K562 (cell line): ENCODE measurements around the gene NELL1. TPM values are rescaled to one million over a fixed set of nuclear protein-coding genes. Genes with fewer than 3 reads are reported as not detected.
A peak's percentile ranks its signal among the peaks of the same experiment; 100 is the strongest.

Experiments used
- ATAC-seq: fragments of 200-7000 bp; cut with Tn5 transposase; 3 replicates; pipeline ENCODE4 v1.9.1; 2020; ENCODE audit warnings: moderate library complexity
- BruUV-seq: library from RNA; stranded (reverse); fragments of 400-500 nt; replicated peaks from 2 replicates; lab custom pipeline; 2021; lab: Mats Ljungman, UMichigan
- CTCF ChIA-PET: fragments of 300-600 bp; formaldehyde crosslinking; extraction: SDS; loops from one replicate; lab custom pipeline; 2021; ENCODE audit warnings: low intra/inter-chr PET ratio; lab: Yijun Ruan, JAX
- POLR2A ChIA-PET: fragments of 300-600, 350-650 bp; sonication (Branson Sonifier 250); formaldehyde crosslinking; extraction: SDS; loops from one replicate; lab custom pipeline; 2021; ENCODE audit warnings: antibody characterized with exemption, inconsistent platforms; lab: Yijun Ruan, JAX
- DNase-seq, 4 experiments: peaks; one replicate each; pipeline versions ENCODE4 v3.0.0 to v3.0.0-alpha.2; 2011 to 2018; ENCODE audit warnings: low spot score in 3 of 4, mixed read lengths in 3 of 4; ENCODE audit errors: extremely low read depth in 1 of 4
- FAIRE-seq: peaks from 2 replicates; lab custom pipeline; 2011; peaks lifted over from hg19 to GRCh38; lab: Jason Lieb, UNC
- H2AFZ ChIP-seq: 2 replicates; pipeline ENCODE4 v1.6.0; 2011; ENCODE audit warnings: low read depth, low read length, control low read depth, inconsistent platforms
- H3K27ac ChIP-seq: fragments of 200-600 bp; 3 replicates; pipeline ENCODE4 v1.8.0; 2011; ENCODE audit warnings: low read depth, mild to moderate bottlenecking, control low read depth, inconsistent platforms, low read length, moderate library complexity, mixed read lengths; ENCODE audit errors: extremely low read depth
- H3K27me3 ChIP-seq, 2 experiments: fragments of 300-600 bp in 1 of 2; 2 replicates in 1 of 2; 3 replicates in 1 of 2; pipeline versions ENCODE4 v1.6.0 to v1.8.0; 2011; ENCODE audit warnings: inconsistent platforms in 2 of 2, low read length in 2 of 2, mild to moderate bottlenecking in 1 of 2, mixed read lengths in 1 of 2, moderate library complexity in 1 of 2; ENCODE audit not compliant: control insufficient read depth in 2 of 2, insufficient read depth in 2 of 2
- H3K36me3 ChIP-seq: fragments of 300-600 bp; 3 replicates; pipeline ENCODE4 v1.8.0; 2011; ENCODE audit warnings: mild to moderate bottlenecking, low read length, inconsistent platforms; ENCODE audit not compliant: control insufficient read depth, insufficient read depth
- H3K4me1 ChIP-seq, 2 experiments: fragments of 200-600 bp in 1 of 2; replicated peaks in 1 of 2; 2 replicates in 1 of 2; 3 replicates in 1 of 2; pipeline versions ENCODE4 v1.5.1 to v1.8.0; 2011; ENCODE audit warnings: inconsistent platforms in 2 of 2, low read length in 2 of 2, mild to moderate bottlenecking in 1 of 2, mixed read lengths in 1 of 2, moderate library complexity in 1 of 2; ENCODE audit not compliant: control insufficient read depth in 2 of 2, insufficient read depth in 2 of 2
- H3K4me2 ChIP-seq: 2 replicates; pipeline ENCODE4 v1.6.1; 2011; ENCODE audit warnings: low read length, control low read depth, inconsistent platforms, mixed read lengths; ENCODE audit not compliant: insufficient read depth
- H3K4me3 ChIP-seq: fragments of 200-600 bp; sonication (generic), shearing (Covaris generic); 2 replicates; pipeline ENCODE4 v1.5.1; 2016; ENCODE audit warnings: control low read depth, inconsistent platforms
- H3K79me2 ChIP-seq: fragments of 200-600 bp; 3 replicates; pipeline ENCODE4 v1.8.0; 2011; ENCODE audit warnings: low read length, inconsistent platforms; ENCODE audit not compliant: control insufficient read depth, insufficient read depth
- H3K9ac ChIP-seq, 2 experiments: 2 replicates each; pipeline versions ENCODE4 v1.6.0 to v1.6.1; 2011; ENCODE audit warnings: low read depth in 2 of 2, low read length in 2 of 2, control low read depth in 1 of 2, inconsistent platforms in 1 of 2, mild to moderate bottlenecking in 1 of 2, mixed read lengths in 1 of 2; ENCODE audit not compliant: insufficient read depth in 1 of 2
- H3K9me1 ChIP-seq: one replicate; pipeline ENCODE4 v1.6.0; 2011; ENCODE audit warnings: inconsistent platforms, mild to moderate bottlenecking, low read length, moderate library complexity; ENCODE audit not compliant: control insufficient read depth, insufficient read depth
- H3K9me3 ChIP-seq: replicated peaks from 2 replicates; pipeline ENCODE4 v1.5.1; 2011; ENCODE audit warnings: low read depth, low read length, inconsistent platforms; ENCODE audit not compliant: control insufficient read depth, insufficient read depth
- H4K20me1 ChIP-seq: replicated peaks from 2 replicates; pipeline ENCODE4 v1.6.1; 2011; ENCODE audit warnings: low read length, inconsistent platforms, mixed read lengths; ENCODE audit not compliant: control insufficient read depth, insufficient read depth
- CBX8 ChIP-seq: fragments of 200-600 bp; sonication (generic); IDR thresholded peaks from 2 replicates; pipeline ENCODE4 v1.6.1; 2012; ENCODE audit warnings: borderline replicate concordance, mixed run types, low read depth, mild to moderate bottlenecking, moderate library complexity, mixed read lengths, low read length, control low read depth, inconsistent platforms; ENCODE audit not compliant: poor library complexity, severe bottlenecking; ENCODE audit errors: extremely low read depth
- DMBX1 ChIP-seq: fragments of 250-450 bp; sonication (Bioruptor Pico); IDR thresholded peaks from 2 replicates; pipeline ENCODE4 v1.8.0; 2022; ENCODE audit warnings: inconsistent platforms, mild to moderate bottlenecking, moderate library complexity, borderline replicate concordance
- ILF3 ChIP-seq: fragments of 450-650 bp; IDR thresholded peaks from 2 replicates; pipeline ENCODE4 v1.6.1; 2018; ENCODE audit warnings: antibody characterized with exemption, mild to moderate bottlenecking, moderate library complexity, borderline replicate concordance
- MAFG ChIP-seq: fragments of 450-650 bp; conservative IDR thresholded peaks from 2 replicates; pipeline ENCODE4 v1.6.1; 2016; ENCODE audit warnings: missing genetic modification characterization, missing compliant biosample characterization
- MEIS2 ChIP-seq: fragments of 450-650 bp; IDR thresholded peaks from 2 replicates; pipeline ENCODE4 v1.6.1; 2014; ENCODE audit warnings: mild to moderate bottlenecking; ENCODE audit not compliant: partially characterized antibody
- MTA3 ChIP-seq: fragments of 450-650 bp; formaldehyde crosslinking; IDR thresholded peaks from 2 replicates; pipeline ENCODE4 v1.6.1; 2017; ENCODE audit warnings: mild to moderate bottlenecking, borderline replicate concordance
- PHB2 ChIP-seq: fragments of 450-650 bp; IDR thresholded peaks from 2 replicates; pipeline ENCODE4 v1.6.1; 2017; ENCODE audit warnings: low read depth
- TARDBP ChIP-seq: fragments of 450-650 bp; IDR thresholded peaks from 2 replicates; pipeline ENCODE4 v1.6.1; 2016
- ZNF146 ChIP-seq: IDR thresholded peaks from one replicate; pipeline ENCODE4 v1.6.1; 2018; ENCODE audit warnings: missing compliant biosample characterization; ENCODE audit not compliant: unreplicated experiment
- ZNF586 ChIP-seq: fragments of 450-650 bp; formaldehyde crosslinking; conservative IDR thresholded peaks from 2 replicates; pipeline ENCODE4 v1.4.0; 2020; ENCODE audit warnings: mild to moderate bottlenecking, moderate library complexity
- WGBS: fragments of 100-300 bp; shearing (Covaris generic); methylation state at CpG from one replicate; pipeline ENCODE4 v1.1.6; 2016; ENCODE audit warnings: low coverage, mixed read lengths; ENCODE audit not compliant: insufficient coverage; ENCODE audit errors: missing lambda C conversion rate; 5-methylcytosine and 5-hydroxymethylcytosine counted together
- in situ Hi-C: fragments of 300-500 bp; cut with MboI; formaldehyde crosslinking; loops from 4 replicates; pipeline ENCODE4 v1.15.0; 2018; ENCODE audit warnings: inconsistent platforms, mixed read lengths
- intact Hi-C: fragments of 100-400 bp; cut with micrococcal nuclease; formaldehyde crosslinking; loops from 2 replicates; pipeline ENCODE4 v1.14.2; 2022
- polyA plus RNA-seq, 8 experiments: library from polyadenylated mRNA; depleted of rRNA in 4 of 8; stranded (reverse) in 5 of 8; unstranded in 3 of 8; fragments of >200 nt; fragmentation: Nextera tagmentation in 2 of 8; fragmentation: Illumina TruSeq in 1 of 8; extraction: Ambion mirVana in 2 of 8; extraction: Trizol in 1 of 8; gene quantifications; 2 replicates each; pipeline versions ENCODE4 v1.2.1 to v1.2.3, GENCODE V29; 2011 to 2014; ENCODE audit warnings: inconsistent platforms in 1 of 8, missing spikeins in 1 of 8
- total RNA-seq, 7 experiments: library from RNA; depleted of rRNA in 6 of 7; stranded (reverse); fragments of >200 nt in 6 of 7; fragmentation: Illumina TruSeq in 2 of 7; extraction: Trizol in 2 of 7; gene quantifications; 2 replicates each; pipeline versions ENCODE4 v1.2.1 to v1.2.3, GENCODE V29; 2011 to 2021; ENCODE audit warnings: low replicate concordance in 1 of 7
- TF ChIP-seq, protein P1 (sequence below): fragments of 250-450 bp; sonication (Bioruptor Pico); IDR thresholded peaks from 2 replicates; pipeline ENCODE4 v1.4.0; 2020

The NELL1 gene
- total and polyA plus RNA-seq, 9 of the 15 experiments (the other 6 are each of a cell fraction or from before 2014, with no cell fraction given): not detected

DNA sequence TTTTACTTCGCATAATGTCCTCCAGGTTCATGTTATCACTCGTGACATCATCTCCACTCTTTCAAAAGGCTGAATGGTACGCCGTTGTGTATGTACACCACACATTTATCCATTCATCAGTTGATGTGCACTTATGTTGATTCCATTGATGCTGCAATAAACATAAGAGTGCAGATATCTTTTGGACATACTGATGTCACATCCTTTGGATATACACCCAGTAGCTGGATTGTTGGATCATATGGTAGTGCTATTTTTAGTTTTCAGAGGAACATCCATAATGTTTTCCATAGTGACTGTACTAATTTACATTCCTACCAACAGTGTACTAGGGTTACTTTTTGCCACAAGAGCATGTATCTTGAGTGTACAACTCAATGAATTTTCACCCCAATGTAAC lies 25.0 kb upstream of the NELL1 start:
- CTCF ChIA-PET: no interaction called here
- FAIRE-seq: no peak

DNA sequence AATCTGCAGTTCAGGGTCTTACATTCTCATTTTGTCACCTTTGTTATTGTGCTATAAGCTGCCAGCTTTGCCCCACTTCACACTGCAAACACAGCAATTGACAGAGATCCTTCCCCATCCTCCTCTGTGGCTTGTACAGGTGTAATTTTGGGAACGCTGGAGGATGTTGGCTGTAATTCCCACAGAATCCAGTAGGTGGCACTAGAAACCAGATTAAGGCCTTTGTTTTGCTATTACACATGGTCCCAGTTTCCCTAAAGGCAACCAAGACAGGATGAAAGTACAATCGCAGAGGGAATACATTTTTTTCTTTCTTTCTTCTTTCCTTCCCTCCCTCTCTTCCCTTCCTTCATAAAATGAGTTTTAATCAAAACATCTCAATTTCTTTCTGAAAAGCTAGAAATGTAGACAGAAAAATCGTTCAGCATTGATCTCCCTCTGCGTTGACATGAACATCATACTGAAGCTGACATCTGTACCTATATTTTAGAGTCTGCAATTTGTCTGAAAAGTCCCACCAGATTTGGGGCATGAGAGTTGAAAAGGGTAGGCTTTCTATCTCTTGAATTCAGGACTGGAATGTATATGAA lies 21.3 kb upstream of the NELL1 start:
- H3K4me2 ChIP-seq: no peak overlapping the region
- 22% methylated on average over 4 of the region's 4 CpGs for WGBS
- H3K9ac ChIP-seq: no peak overlapping the region
- H4K20me1 ChIP-seq: 0 out of 2 replicates have a peak, but pooled peaks cover 3% of the 10 kb centered on the region
- H3K9me3 ChIP-seq: no peaks in the 10 kb centered on the region
- H3K9me1 ChIP-seq: no peaks in the 10 kb centered on the region
- ATAC-seq (peak; percentile 86), FAIRE-seq (peak; percentile 92), DNase-seq (peak; percentile 64 to 69 (median 66))
- ChIA-PET POLR2A (no interaction called here), CTCF (interaction anchor here (0.5 to 1.1 kb wide), 3 partner anchors 25 to 476 kb away, joined by 3 to 8 read pairs (median 4); no protein-coding TSS in a partner anchor)
- in situ Hi-C loops: loop anchor here (25.0 kb wide), 1 partner anchor 1664 kb away; no protein-coding TSS in a partner anchor
- H3K4me3 ChIP-seq: no peak overlapping the region
- no peaks in the 10 kb centered on the region for H3K79me2 ChIP-seq
- no peaks in the 10 kb centered on the region for H3K4me1 ChIP-seq
- intact Hi-C loops: loop anchor here (1.0 to 5.0 kb wide), 3 partner anchors 225 to 1654 kb away; no protein-coding TSS in a partner anchor
- no TSS peak for BruUV-seq
- no peak overlapping the region for H2AFZ ChIP-seq
- H3K27ac ChIP-seq: no peak overlapping the region
- H3K27me3 ChIP-seq: no peaks in the 10 kb centered on the region; a peak in 1 of 5 replicates
- no peaks in the 10 kb centered on the region for H3K36me3 ChIP-seq
- TF ChIP-seq ZNF586 (CRISPR knock-in tag): no peak
- TF ChIP-seq MTA3: no peak
- TF ChIP-seq MAFG (tag): no peak
- TF ChIP-seq ILF3: no peak
- no peak for TF ChIP-seq ZNF146 (CRISPR knock-in tag)
- TF ChIP-seq, protein P1, sequence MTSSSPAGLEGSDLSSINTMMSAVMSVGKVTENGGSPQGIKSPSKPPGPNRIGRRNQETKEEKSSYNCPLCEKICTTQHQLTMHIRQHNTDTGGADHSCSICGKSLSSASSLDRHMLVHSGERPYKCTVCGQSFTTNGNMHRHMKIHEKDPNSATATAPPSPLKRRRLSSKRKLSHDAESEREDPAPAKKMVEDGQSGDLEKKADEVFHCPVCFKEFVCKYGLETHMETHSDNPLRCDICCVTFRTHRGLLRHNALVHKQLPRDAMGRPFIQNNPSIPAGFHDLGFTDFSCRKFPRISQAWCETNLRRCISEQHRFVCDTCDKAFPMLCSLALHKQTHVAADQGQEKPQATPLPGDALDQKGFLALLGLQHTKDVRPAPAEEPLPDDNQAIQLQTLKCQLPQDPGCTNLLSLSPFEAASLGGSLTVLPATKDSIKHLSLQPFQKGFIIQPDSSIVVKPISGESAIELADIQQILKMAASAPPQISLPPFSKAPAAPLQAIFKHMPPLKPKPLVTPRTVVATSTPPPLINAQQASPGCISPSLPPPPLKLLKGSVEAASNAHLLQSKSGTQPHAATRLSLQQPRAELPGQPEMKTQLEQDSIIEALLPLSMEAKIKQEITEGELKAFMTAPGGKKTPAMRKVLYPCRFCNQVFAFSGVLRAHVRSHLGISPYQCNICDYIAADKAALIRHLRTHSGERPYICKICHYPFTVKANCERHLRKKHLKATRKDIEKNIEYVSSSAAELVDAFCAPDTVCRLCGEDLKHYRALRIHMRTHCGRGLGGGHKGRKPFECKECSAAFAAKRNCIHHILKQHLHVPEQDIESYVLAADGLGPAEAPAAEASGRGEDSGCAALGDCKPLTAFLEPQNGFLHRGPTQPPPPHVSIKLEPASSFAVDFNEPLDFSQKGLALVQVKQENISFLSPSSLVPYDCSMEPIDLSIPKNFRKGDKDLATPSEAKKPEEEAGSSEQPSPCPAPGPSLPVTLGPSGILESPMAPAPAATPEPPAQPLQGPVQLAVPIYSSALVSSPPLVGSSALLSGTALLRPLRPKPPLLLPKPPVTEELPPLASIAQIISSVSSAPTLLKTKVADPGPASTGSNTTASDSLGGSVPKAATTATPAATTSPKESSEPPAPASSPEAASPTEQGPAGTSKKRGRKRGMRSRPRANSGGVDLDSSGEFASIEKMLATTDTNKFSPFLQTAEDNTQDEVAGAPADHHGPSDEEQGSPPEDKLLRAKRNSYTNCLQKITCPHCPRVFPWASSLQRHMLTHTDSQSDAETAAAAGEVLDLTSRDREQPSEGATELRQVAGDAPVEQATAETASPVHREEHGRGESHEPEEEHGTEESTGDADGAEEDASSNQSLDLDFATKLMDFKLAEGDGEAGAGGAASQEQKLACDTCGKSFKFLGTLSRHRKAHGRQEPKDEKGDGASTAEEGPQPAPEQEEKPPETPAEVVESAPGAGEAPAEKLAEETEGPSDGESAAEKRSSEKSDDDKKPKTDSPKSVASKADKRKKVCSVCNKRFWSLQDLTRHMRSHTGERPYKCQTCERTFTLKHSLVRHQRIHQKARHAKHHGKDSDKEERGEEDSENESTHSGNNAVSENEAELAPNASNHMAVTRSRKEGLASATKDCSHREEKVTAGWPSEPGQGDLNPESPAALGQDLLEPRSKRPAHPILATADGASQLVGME (CRISPR knock-in tag): no peak
- TF ChIP-seq MEIS2: no peak
- no peak for TF ChIP-seq CBX8

More for the DNA sequence above, 25.0 kb upstream of the NELL1 start:
- no peak for DNase-seq
- Histone ChIP-seq H3K4me3 (no peak overlapping the region), H3K27ac (no peak overlapping the region), H3K9me1 (no peaks in the 10 kb centered on the region)
- in situ Hi-C loops: loop anchor here (25.0 kb wide), 1 partner anchor 1668 kb away; no protein-coding TSS in a partner anchor
- no TSS peak for BruUV-seq
- WGBS: 2% methylated on average over 4 of the region's 4 CpGs
- POLR2A ChIA-PET: no interaction called here
- no peak for TF ChIP-seq PHB2
- TF ChIP-seq DMBX1 (CRISPR knock-in tag): no peak
- TF ChIP-seq TARDBP: no peak
- TF ChIP-seq, all 486 proteins: peak for 0
- Histone ChIP-seq H3K4me2 (no peak overlapping the region), H3K36me3 (no peaks in the 10 kb centered on the region), H3K27me3 (no peaks in the 10 kb centered on the region), H2AFZ (no peak overlapping the region), H3K4me1 (no peaks in the 10 kb centered on the region), H3K79me2 (no peaks in the 10 kb centered on the region), H3K9ac (no peak overlapping the region), H4K20me1 (0 out of 2 replicates have a peak, but pooled peaks cover 3% of the 10 kb centered on the region), H3K9me3 (no peaks in the 10 kb centered on the region)
- ATAC-seq: no peak
- intact Hi-C loops: no loop called here
